ENCODE data around the gene IRF3. TPM values are rescaled to one million over a fixed set of nuclear protein-coding genes. Genes with fewer than 3 reads are reported as not detected.

IRF3 gene
- polyA plus RNA-seq, 1 donor (not counting 4 experiments of a cell fraction or from before 2014, with no cell fraction given): 50.4 TPM

DNA sequence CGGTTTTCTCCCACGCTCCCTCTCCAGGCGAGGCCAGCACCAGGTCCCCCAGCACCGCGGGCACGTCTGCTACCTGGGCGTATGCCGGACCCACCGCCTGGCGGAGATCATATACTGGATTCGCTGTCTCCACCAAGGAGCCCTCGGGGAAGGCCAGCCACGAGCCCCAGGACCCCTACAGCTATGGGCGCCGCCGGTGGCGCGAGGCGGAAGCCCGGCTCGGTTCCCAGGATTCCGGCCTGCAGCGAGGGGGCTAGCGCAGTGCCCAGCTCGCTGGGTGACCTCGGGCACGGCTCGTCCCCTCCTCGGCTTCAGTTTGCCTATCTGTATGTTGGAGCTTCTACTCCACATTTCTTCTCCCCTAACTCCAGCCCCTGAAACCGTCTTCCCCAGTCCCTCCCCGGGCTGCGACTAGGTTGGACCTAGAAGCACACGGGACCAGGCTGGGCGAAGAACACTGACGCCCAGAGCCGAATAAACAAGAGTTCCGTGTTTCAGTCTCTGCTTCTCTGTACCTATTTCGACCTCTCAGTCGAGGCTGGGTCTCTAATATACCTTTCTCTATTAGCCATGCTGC is 24.5 kb upstream of the IRF3 start:
- H3K4me3 ChIP-seq (ENCODE audit: control insufficient read depth in 2 of 3, extremely low read depth in 1 of 3, insufficient read depth in 2 of 3, low read depth in 1 of 3, low read length in 3 of 3): peak overlapping the region; percentile 9 to 60 (median 47)

DNA sequence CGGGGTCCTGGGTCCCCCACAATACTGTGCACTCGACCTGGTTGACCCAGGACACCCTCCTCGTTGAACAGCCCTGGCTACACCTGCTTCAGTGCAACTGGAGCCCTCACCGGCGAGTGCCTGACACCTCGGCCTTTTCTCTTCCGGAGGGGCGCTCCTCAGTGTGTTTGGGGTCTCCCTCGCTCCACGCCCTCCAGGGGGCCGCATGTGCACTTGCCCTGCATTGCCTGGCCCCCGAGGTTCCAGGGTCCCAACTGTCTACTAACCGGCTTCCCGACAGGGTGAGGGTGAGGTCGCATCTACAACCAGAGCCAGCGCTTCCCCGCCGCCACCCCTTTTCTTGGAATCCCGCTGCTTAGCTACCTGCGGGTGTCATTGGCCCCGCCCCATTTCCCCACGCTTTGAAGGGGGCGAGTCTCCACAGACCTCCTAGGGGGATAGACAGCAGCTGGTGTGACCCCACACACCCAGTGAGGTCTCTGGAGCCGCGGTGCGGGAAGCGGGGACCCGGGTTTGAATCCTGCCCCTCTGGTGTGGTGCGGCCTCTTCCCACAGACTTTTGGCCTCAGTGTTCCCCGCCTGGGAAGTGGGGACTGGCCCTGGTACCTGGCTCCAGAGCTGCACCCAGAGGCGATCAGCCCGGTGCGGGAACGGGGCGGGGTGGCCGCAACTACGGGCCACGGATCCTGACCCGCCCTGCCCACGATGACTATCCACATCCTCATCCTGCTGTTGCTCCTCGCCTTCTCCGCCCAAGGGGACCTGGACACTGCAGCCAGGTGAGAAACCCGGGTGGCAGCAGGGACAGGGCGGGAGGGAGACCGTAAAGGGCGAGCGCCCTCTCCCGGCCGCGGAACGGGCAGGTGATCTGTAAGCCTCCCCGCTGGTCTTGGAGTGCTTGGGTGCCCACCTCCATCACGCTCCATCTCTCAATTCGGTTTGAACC is 23.7 kb upstream of the IRF3 start, which contains the start of gene ADM5:
Gene ADM5, plus strand, starts transcription at position 462 of the 946 bp plus-strand sequence. Its CDS starts 244 bp downstream, at position 706.
- Histone ChIP-seq H3K9me1 (ENCODE audit: control insufficient read depth, extremely low read depth, insufficient read depth, low read length) (no peaks in the 10 kb centered on the region), H3K36me3 (ENCODE audit: control insufficient read depth in 2 of 2, extremely low read depth in 1 of 2, insufficient read depth in 2 of 2, low read length in 2 of 2) (peaks cover 21 to 26% of the 10 kb centered on the region in 2 experiments), H3K79me2 (ENCODE audit: control insufficient read depth, insufficient read depth, low read length) (peaks cover 2% of the 10 kb centered on the region), H4K20me1 (ENCODE audit: control insufficient read depth, extremely low read depth, insufficient read depth, low read length) (peaks cover 7% of the 10 kb centered on the region), H3K27ac (ENCODE audit: control insufficient read depth, insufficient read depth, low read length) (no peak within 1 kb of the TSS), H3K4me1 (ENCODE audit: control insufficient read depth, extremely low read depth, insufficient read depth, low read length) (peaks cover 21% of the 10 kb centered on the region), H2AFZ (ENCODE audit: control insufficient read depth, low read length) (peak within 1 kb of the TSS; percentile 9), H3K27me3 (ENCODE audit: control insufficient read depth, extremely low read depth, insufficient read depth, low read length) (no peaks in the 10 kb centered on the region), H3K9me3 (ENCODE audit: control insufficient read depth, low read depth, low read length) (no peaks in the 10 kb centered on the region), H3K9ac (ENCODE audit: control insufficient read depth, extremely low read depth, insufficient read depth, low read length) (peak within 1 kb of the TSS; percentile 56), H3K4me2 (ENCODE audit: control insufficient read depth, extremely low read depth, insufficient read depth, low read depth, low read length) (peak within 1 kb of the TSS; percentile 93), H3K4me3 (ENCODE audit: control insufficient read depth in 2 of 3, extremely low read depth in 1 of 3, insufficient read depth in 2 of 3, low read depth in 1 of 3, low read length in 3 of 3) (peak within 1 kb of the TSS; percentile 9 to 60 (median 47))
- TF ChIP-seq, protein P1, sequence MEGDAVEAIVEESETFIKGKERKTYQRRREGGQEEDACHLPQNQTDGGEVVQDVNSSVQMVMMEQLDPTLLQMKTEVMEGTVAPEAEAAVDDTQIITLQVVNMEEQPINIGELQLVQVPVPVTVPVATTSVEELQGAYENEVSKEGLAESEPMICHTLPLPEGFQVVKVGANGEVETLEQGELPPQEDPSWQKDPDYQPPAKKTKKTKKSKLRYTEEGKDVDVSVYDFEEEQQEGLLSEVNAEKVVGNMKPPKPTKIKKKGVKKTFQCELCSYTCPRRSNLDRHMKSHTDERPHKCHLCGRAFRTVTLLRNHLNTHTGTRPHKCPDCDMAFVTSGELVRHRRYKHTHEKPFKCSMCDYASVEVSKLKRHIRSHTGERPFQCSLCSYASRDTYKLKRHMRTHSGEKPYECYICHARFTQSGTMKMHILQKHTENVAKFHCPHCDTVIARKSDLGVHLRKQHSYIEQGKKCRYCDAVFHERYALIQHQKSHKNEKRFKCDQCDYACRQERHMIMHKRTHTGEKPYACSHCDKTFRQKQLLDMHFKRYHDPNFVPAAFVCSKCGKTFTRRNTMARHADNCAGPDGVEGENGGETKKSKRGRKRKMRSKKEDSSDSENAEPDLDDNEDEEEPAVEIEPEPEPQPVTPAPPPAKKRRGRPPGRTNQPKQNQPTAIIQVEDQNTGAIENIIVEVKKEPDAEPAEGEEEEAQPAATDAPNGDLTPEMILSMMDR (optimal IDR thresholded peaks at IDR 0.05 in 1 of 3, IDR thresholded peaks at IDR 0.05 in 1 of 3, conservative IDR thresholded peaks at IDR 0.05 in 1 of 3; ENCODE audit: extremely low read depth in 1 of 3, insufficient read depth in 2 of 3, low read length in 3 of 3): peak; percentile 58 to 89 (median 78)
- no peak for TF ChIP-seq EZH2 (IDR thresholded peaks at IDR 0.05; ENCODE audit: low read length)
- DNase-seq (ENCODE audit: low read depth, low spot score): no peak
- dilution Hi-C loops (cut with MboI; ENCODE audit: extremely low pct_ligation_motif_present, low sequenced_read_pairs): no loop called here
- no peak for FAIRE-seq

More for the DNA sequence above, 24.5 kb upstream of the IRF3 start:
- Histone ChIP-seq H3K9ac (ENCODE audit: control insufficient read depth, extremely low read depth, insufficient read depth, low read length) (peak overlapping the region; percentile 56), H3K4me1 (ENCODE audit: control insufficient read depth, extremely low read depth, insufficient read depth, low read length) (peaks cover 21% of the 10 kb centered on the region), H3K4me2 (ENCODE audit: control insufficient read depth, extremely low read depth, insufficient read depth, low read depth, low read length) (peak overlapping the region; percentile 93), H4K20me1 (ENCODE audit: control insufficient read depth, extremely low read depth, insufficient read depth, low read length) (peaks cover 7% of the 10 kb centered on the region), H3K79me2 (ENCODE audit: control insufficient read depth, insufficient read depth, low read length) (peaks cover 2% of the 10 kb centered on the region), H3K9me1 (ENCODE audit: control insufficient read depth, extremely low read depth, insufficient read depth, low read length) (no peaks in the 10 kb centered on the region), H3K36me3 (ENCODE audit: control insufficient read depth in 2 of 2, extremely low read depth in 1 of 2, insufficient read depth in 2 of 2, low read length in 2 of 2) (peaks cover 16 to 20% of the 10 kb centered on the region in 2 experiments), H3K9me3 (ENCODE audit: control insufficient read depth, low read depth, low read length) (no peaks in the 10 kb centered on the region), H3K27me3 (ENCODE audit: control insufficient read depth, extremely low read depth, insufficient read depth, low read length) (no peaks in the 10 kb centered on the region), H2AFZ (ENCODE audit: control insufficient read depth, low read length) (peak overlapping the region; percentile 9), H3K27ac (ENCODE audit: control insufficient read depth, insufficient read depth, low read length) (no peak overlapping the region)
- TF ChIP-seq EZH2 (IDR thresholded peaks at IDR 0.05; ENCODE audit: low read length): no peak
- TF ChIP-seq, protein P1 (optimal IDR thresholded peaks at IDR 0.05 in 1 of 3, IDR thresholded peaks at IDR 0.05 in 1 of 3, conservative IDR thresholded peaks at IDR 0.05 in 1 of 3; ENCODE audit: extremely low read depth in 1 of 3, insufficient read depth in 2 of 3, low read length in 3 of 3): no peak
- dilution Hi-C loops (cut with MboI; ENCODE audit: extremely low pct_ligation_motif_present, low sequenced_read_pairs): no loop called here
- FAIRE-seq (peak; percentile 55), DNase-seq (ENCODE audit: low read depth, low spot score) (no peak)

All from keratinocyte (primary cell).